OCI-LY7 (cell line): ENCODE results near the gene LHX5. TPM values are rescaled to one million over a fixed set of nuclear protein-coding genes. Genes with fewer than 3 reads are reported as not detected.

Source experiments
- BruUV-seq: library from RNA; stranded (reverse); fragments of 400-500 nt; replicated peaks from 2 replicates; lab custom pipeline; 2021; lab: Mats Ljungman, UMichigan
- CTCF ChIA-PET: fragments of 300-600 bp; sonication (Branson Sonifier 250); formaldehyde crosslinking; loops from one replicate; lab custom pipeline; 2022; ENCODE audit warnings: antibody characterized with exemption; ENCODE audit not compliant: unreplicated experiment; lab: Charles Lee
- POLR2A ChIA-PET: fragments of 300-600 bp; sonication (Branson Sonifier 250); formaldehyde crosslinking; loops from one replicate; lab custom pipeline; 2022; ENCODE audit warnings: antibody characterized with exemption; lab: Charles Lee
- DNase-seq: peaks from one replicate; pipeline ENCODE4 v3.0.0-alpha.2; 2015; ENCODE audit warnings: low spot score
- H2AFZ ChIP-seq: fragments of 200-600 bp; sonication (generic), shearing (Covaris generic); 2 replicates; pipeline ENCODE4 v1.6.1; 2014; ENCODE audit warnings: mild to moderate bottlenecking, antibody characterized with exemption, low read length, moderate library complexity
- H3K27ac ChIP-seq: fragments of 200-600 bp; sonication (generic); 2 replicates; pipeline ENCODE4 v1.5.1; 2014; ENCODE audit warnings: mixed run types, low read depth, mild to moderate bottlenecking, moderate library complexity, low read length, inconsistent platforms; ENCODE audit not compliant: poor library complexity, severe bottlenecking
- H3K36me3 ChIP-seq: fragments of 200-600 bp; sonication (generic); 2 replicates; pipeline ENCODE4 v1.6.1; 2014; ENCODE audit warnings: mild to moderate bottlenecking, antibody characterized with exemption, low read length, moderate library complexity, mixed read lengths; ENCODE audit not compliant: insufficient read depth
- H3K4me1 ChIP-seq: fragments of 200-600 bp; sonication (generic); 2 replicates; pipeline ENCODE4 v1.5.1; 2014; ENCODE audit warnings: mild to moderate bottlenecking, low read length; ENCODE audit not compliant: insufficient read depth, poor library complexity, severe bottlenecking
- H3K4me2 ChIP-seq: fragments of 200-600 bp; sonication (generic); 2 replicates; pipeline ENCODE4 v1.6.1; 2014; ENCODE audit warnings: mild to moderate bottlenecking, low read length
- H3K4me3 ChIP-seq: fragments of 200-600 bp; sonication (generic); 2 replicates; pipeline ENCODE4 v1.5.1; 2014; ENCODE audit warnings: mild to moderate bottlenecking, low read depth, low read length; ENCODE audit not compliant: poor library complexity, severe bottlenecking
- H3K79me2 ChIP-seq: fragments of 200-600 bp; sonication (generic); 2 replicates; pipeline ENCODE4 v1.6.1; 2016; ENCODE audit warnings: low read depth, mild to moderate bottlenecking, low read length, moderate library complexity, mixed read lengths; ENCODE audit not compliant: insufficient read depth
- H3K9me2 ChIP-seq: fragments of 200-600 bp; sonication (generic); 2 replicates; pipeline ENCODE4 v1.6.1; 2016; ENCODE audit warnings: mild to moderate bottlenecking, low read length, mixed read lengths; ENCODE audit not compliant: insufficient read depth
- H3K9me3 ChIP-seq: fragments of 200-600 bp; sonication (generic); 2 replicates; pipeline ENCODE4 v1.6.1; 2014; ENCODE audit warnings: mild to moderate bottlenecking, mixed run types, low read length, mixed read lengths
- H4K20me1 ChIP-seq: fragments of 200-600 bp; sonication (generic); 2 replicates; pipeline ENCODE4 v1.6.1; 2014; ENCODE audit warnings: mild to moderate bottlenecking, antibody characterized with exemption, low read length, moderate library complexity, mixed read lengths; ENCODE audit not compliant: insufficient read depth
- CTCF ChIP-seq: fragments of 200-600 bp; sonication (generic); conservative IDR thresholded peaks from 2 replicates; pipeline ENCODE4 v1.5.1; 2014; ENCODE audit warnings: mild to moderate bottlenecking, antibody characterized with exemption, low read length, moderate library complexity, mixed read lengths
- EZH2phosphoT487 ChIP-seq: fragments of 200-600 bp; sonication (generic); IDR thresholded peaks from 2 replicates; pipeline ENCODE4 v1.6.1; 2018; ENCODE audit warnings: low read depth, borderline replicate concordance, mild to moderate bottlenecking, mixed run types, antibody characterized with exemption, low read length, moderate library complexity, mixed read lengths
- intact Hi-C: fragments of 100-400 bp; cut with micrococcal nuclease; formaldehyde crosslinking; loops from one replicate; pipeline ENCODE4 v1.10.0; 2022; ENCODE audit not compliant: unreplicated experiment
- total RNA-seq, 2 experiments: library from RNA; depleted of rRNA in 1 of 2; stranded (reverse); fragments of >200 nt in 1 of 2; shearing (Covaris generic) in 1 of 2; gene quantifications; 2 replicates each; pipeline ENCODE4 v1.2.3, GENCODE V29; 2014 to 2022

The LHX5 gene
- total RNA-seq, 2 experiments from 2014 or later: not detected

- Histone ChIP-seq H3K4me3 (no peak overlapping the region), H3K27ac (no peak overlapping the region), H3K79me2 (no peaks in the 10 kb centered on the region), H3K9me2 (no peaks in the 10 kb centered on the region), H2AFZ (no peak overlapping the region), H4K20me1 (no peaks in the 10 kb centered on the region), H3K9me3 (no peaks in the 10 kb centered on the region), H3K36me3 (no peaks in the 10 kb centered on the region), H3K4me1 (no peaks in the 10 kb centered on the region), H3K4me2 (no peak overlapping the region)
- DNase-seq: no peak
- CTCF ChIA-PET: no interaction called here
- TF ChIP-seq EZH2phosphoT487: no peak
- no TSS peak for BruUV-seq
- intact Hi-C loops: no loop called here
- POLR2A ChIA-PET: no interaction called here
Observed at GRCh38 chr12:113468365-113469223, 3.1 kb downstream of the LHX5 start.

GRCh38 chr12:113467502-113468364 lies 3.9 kb downstream of the LHX5 start:
- CTCF ChIA-PET: no interaction called here
- Histone ChIP-seq H3K79me2 (no peaks in the 10 kb centered on the region), H3K9me3 (no peaks in the 10 kb centered on the region), H3K36me3 (no peaks in the 10 kb centered on the region), H4K20me1 (no peaks in the 10 kb centered on the region), H3K9me2 (no peaks in the 10 kb centered on the region), H3K4me2 (no peak overlapping the region), H3K27ac (no peak overlapping the region), H3K4me1 (no peaks in the 10 kb centered on the region), H2AFZ (no peak overlapping the region), H3K4me3 (no peak overlapping the region)
- no peak for TF ChIP-seq CTCF
- no peak for TF ChIP-seq EZH2phosphoT487
- no peak for DNase-seq
- no TSS peak for BruUV-seq
- POLR2A ChIA-PET: no interaction called here
- intact Hi-C loops: no loop called here

DNA sequence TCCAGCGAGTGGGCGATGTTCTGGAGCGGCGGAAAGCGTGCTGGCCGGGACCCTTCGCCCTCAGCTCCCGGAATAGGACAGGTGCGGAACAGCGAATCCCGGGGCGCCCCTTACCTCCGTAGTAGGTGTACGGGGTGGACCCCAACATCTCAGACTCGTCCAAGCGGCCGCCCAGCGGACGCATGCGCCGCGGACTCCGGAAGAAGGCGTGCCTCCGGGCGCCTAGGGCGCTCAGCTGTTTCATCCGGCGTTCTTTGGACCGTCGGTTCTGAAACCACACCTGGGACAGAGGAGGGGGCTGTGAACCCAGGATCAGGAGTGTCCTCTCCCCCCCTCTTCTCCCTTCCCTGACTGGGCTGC lies 4.5 kb downstream of the LHX5 start:
- no peaks in the 10 kb centered on the region for H3K9me2 ChIP-seq
- intact Hi-C loops: no loop called here
- H3K27ac ChIP-seq: no peak overlapping the region
- no peak for DNase-seq
- CTCF ChIA-PET: no interaction called here
- no peak overlapping the region for H2AFZ ChIP-seq
- H3K9me3 ChIP-seq: no peaks in the 10 kb centered on the region
- no peaks in the 10 kb centered on the region for H3K4me1 ChIP-seq
- no peak overlapping the region for H3K4me2 ChIP-seq
- no peaks in the 10 kb centered on the region for H4K20me1 ChIP-seq
- no TSS peak for BruUV-seq
- no peak overlapping the region for H3K4me3 ChIP-seq
- H3K36me3 ChIP-seq: no peaks in the 10 kb centered on the region
- no peaks in the 10 kb centered on the region for H3K79me2 ChIP-seq
- POLR2A ChIA-PET: no interaction called here
- TF ChIP-seq EZH2phosphoT487 (no peak), CTCF (no peak)
